Measurements from ENCODE around the gene EGFL7. TPM values are rescaled to one million over a fixed set of nuclear protein-coding genes. Genes with fewer than 3 reads are reported as not detected.

The EGFL7 gene
- total RNA-seq (2021) (54.6 to 64.9 TPM (median 62.8 TPM) in 3 replicates), Bru-seq, nascent RNA (percentile 32 among the genes with signal in this experiment)
- long read RNA-seq, experiment 1, transcript EGFL7-202 (9 exons, 1,282 nt): major isoform, 110 of 183 reads
- long read RNA-seq, experiment 1, partial matches to known transcripts: 60 of 183 reads
- long read RNA-seq, experiment 1, other reads (novel, unspliced or antisense): 13 of 183 reads
- long read RNA-seq, experiment 2, transcript EGFL7-202 (9 exons, 1,282 nt): major isoform, 23 of 76 reads
- long read RNA-seq, experiment 2, partial matches to known transcripts: 43 of 76 reads
- long read RNA-seq, experiment 2, other reads (novel, unspliced or antisense): 10 of 76 reads
- long read RNA-seq, experiment 3, transcript EGFL7-202 (9 exons, 1,282 nt): major isoform, 55 of 121 reads
- long read RNA-seq, experiment 3, partial matches to known transcripts: 57 of 121 reads
- long read RNA-seq, experiment 3, other reads (novel, unspliced or antisense): 9 of 121 reads

- TF ChIP-seq NFATC4 (CRISPR knock-in tag; IDR thresholded peaks at IDR 0.05) (no peak), STAT6 (CRISPR knock-in tag; conservative IDR thresholded peaks at IDR 0.05; ENCODE audit: low read depth) (no peak), ZBTB43 (CRISPR knock-in tag; IDR thresholded peaks at IDR 0.05) (no peak), ATF1 (CRISPR knock-in tag; IDR thresholded peaks at IDR 0.05) (no peak), CDX4 (CRISPR knock-in tag; IDR thresholded peaks at IDR 0.05; ENCODE audit: borderline replicate concordance) (no peak), SP1 (CRISPR knock-in tag; conservative IDR thresholded peaks at IDR 0.05) (no peak), PRRX2 (CRISPR knock-in tag; IDR thresholded peaks at IDR 0.05) (no peak), PREB (CRISPR knock-in tag; IDR thresholded peaks at IDR 0.05; ENCODE audit: borderline replicate concordance) (no peak), JUN (CRISPR knock-in tag; IDR thresholded peaks at IDR 0.05) (no peak)
- Mint-ChIP-seq H3K4me1 (peaks cover 3% of the 10 kb centered on the region; the same call in 1 of the 2 replicates), H3K27me3 (ENCODE audit: low read depth) (no peaks in the 10 kb centered on the region; the same call in 1 of the 2 replicates), H3K36me3 (no peaks in the 10 kb centered on the region), H3K9me3 (no peaks in the 10 kb centered on the region), H3K4me3 (no peak within 1 kb of the TSS), H3K27ac (no peak within 1 kb of the TSS)
- CTCF ChIA-PET: interaction anchor here (2.4 to 2.7 kb wide), 2 partner anchors 9 to 18 kb away, joined by 11 to 16 read pairs; no protein-coding TSS in a partner anchor
- no peak for DNase-seq (ENCODE audit: low spot score)
- no peak for ATAC-seq
- POLR2A ChIA-PET: no interaction called here
These were observed at the start of gene EGFL7 for GRCh38 chr9:136662656-136663581. EGFL7 (plus strand) TSS chr9:136662916; CDS start chr9:136668283, 5,367 bp downstream.

GRCh38 chr9:136613824-136614371, 48.8 kb upstream of the EGFL7 start:
- TF ChIP-seq ATF3 (CRISPR knock-in tag; conservative IDR thresholded peaks at IDR 0.05): no peak
- no peak for TF ChIP-seq MLX (CRISPR knock-in tag; IDR thresholded peaks at IDR 0.05)
- no peak for TF ChIP-seq NFYB (CRISPR knock-in tag; conservative IDR thresholded peaks at IDR 0.05; ENCODE audit: low read depth)
- TF ChIP-seq AFF4 (CRISPR knock-in tag; IDR thresholded peaks at IDR 0.05; ENCODE audit: borderline replicate concordance): no peak
- TF ChIP-seq PRRX2 (CRISPR knock-in tag; IDR thresholded peaks at IDR 0.05): no peak
- peak; percentile 47; the same call in 1 of the 2 replicates for TF ChIP-seq ZNF423 (CRISPR knock-in tag; IDR thresholded peaks at IDR 0.05)
- TF ChIP-seq E2F5 (CRISPR knock-in tag; IDR thresholded peaks at IDR 0.05): no peak
- no peak for TF ChIP-seq FOXK1 (CRISPR knock-in tag; IDR thresholded peaks at IDR 0.05)
- H3K27ac Mint-ChIP-seq: no peak overlapping the region
- no peaks in the 10 kb centered on the region; the same call in 1 of the 2 replicates for H3K27me3 Mint-ChIP-seq (ENCODE audit: low read depth)
- ATAC-seq: no peak
- ChIA-PET POLR2A (no interaction called here), CTCF (interaction anchor here (0.6 to 2.3 kb wide), 3 partner anchors 10 to 754 kb away, joined by 3 to 6 read pairs (median 6); no protein-coding TSS in a partner anchor)
- peaks cover 8% of the 10 kb centered on the region for H3K4me1 Mint-ChIP-seq
- DNase-seq (ENCODE audit: low spot score): no peak
- no peaks in the 10 kb centered on the region for H3K9me3 Mint-ChIP-seq
- H3K4me3 Mint-ChIP-seq: no peak overlapping the region
- H3K36me3 Mint-ChIP-seq: no peaks in the 10 kb centered on the region
